Coronary artery (tissue), 2 donors: Measurements from ENCODE around the gene RNF166.
"Not testable (repeated sequence)": the region's sequence is repeated elsewhere in the genome, so short reads cannot be mapped to it uniquely, and the experiment has no call there.

Source experiments
- DNase-seq: peaks from one replicate; pipeline ENCODE4 v3.0.0-alpha.2; 2017; ENCODE audit warnings: low spot score
- H3K27ac ChIP-seq, 2 donors: fragments of 200-600 bp; sonication (generic); one replicate each; pipeline ENCODE4 v1.5.1; 2016 to 2019
- H3K4me3 ChIP-seq: fragments of 200-600 bp; sonication (generic); 2 replicates; pipeline ENCODE4 v1.5.1; 2016; ENCODE audit warnings: mild to moderate bottlenecking, moderate library complexity
- CTCF ChIP-seq: fragments of 200-600 bp; sonication (generic); IDR thresholded peaks from one replicate; pipeline ENCODE4 v1.5.1; 2019; ENCODE audit warnings: antibody characterized with exemption

Gene RNF166

DNA sequence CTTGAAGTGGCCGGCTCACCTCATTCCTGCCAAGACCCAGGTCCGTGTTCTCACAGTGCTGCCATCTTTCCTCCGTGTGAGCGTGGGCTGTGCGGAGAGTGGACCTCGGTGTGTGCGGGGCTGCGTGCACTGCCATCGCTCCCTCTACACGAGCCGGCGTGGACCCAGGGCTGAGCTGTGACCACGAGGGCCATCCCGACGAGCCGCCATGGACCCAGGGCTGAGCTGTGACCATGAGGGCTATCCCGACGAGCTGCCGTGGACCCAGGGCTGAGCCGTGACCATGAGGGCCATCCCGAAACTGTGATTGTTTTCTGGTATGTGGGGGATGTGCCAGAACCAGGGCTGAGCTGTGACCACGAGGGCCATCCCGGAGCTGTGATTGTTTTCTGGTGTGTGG is 34.4 kb downstream of the RNF166 start:
- Histone ChIP-seq H3K4me3 (no peak overlapping the region), H3K27ac (no peak overlapping the region)
- no peak for DNase-seq
- no peak for TF ChIP-seq CTCF

DNA sequence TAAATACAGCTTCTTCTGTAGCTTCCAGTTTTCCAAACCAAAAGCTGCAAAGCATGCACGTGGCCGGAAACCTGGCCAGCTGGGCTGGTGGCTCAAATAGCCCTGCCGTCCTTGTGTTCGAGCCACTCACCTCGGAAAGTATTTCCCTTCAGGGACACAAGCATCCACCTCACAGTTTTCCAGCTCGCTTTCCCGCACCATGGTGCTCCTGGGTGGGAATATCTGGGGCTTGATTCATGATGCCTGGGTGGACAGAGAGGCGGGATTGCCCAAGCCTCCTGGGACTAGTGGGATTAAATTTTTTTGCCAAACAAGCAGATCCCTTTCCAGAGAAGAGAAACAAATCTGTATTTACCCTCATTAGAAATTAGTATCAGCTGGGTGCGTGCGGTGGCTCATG is 36.2 kb downstream of the RNF166 start:
- Histone ChIP-seq H3K4me3 (no peak overlapping the region), H3K27ac (no peak overlapping the region)
- no peak for TF ChIP-seq CTCF
- DNase-seq, result no peak

DNA sequence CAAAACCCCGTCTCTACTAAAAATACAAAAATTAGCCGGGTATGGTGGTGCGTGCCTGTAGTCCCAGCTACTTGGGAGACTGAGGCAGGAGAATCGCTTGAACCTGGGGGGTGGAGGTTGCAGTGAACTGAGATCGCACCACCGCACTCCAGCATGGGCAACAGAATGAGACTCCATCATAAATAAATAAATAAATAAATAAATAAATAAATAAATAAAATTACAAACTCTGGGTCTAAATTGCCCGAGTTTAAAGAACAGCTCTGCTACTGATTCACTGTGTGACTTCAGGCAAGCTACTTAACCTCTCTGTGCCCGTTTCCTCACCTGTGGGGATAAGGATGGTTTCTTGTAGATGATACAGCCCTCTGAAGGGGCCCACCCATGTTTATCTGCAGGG is 36.7 kb downstream of the RNF166 start:
- H3K27ac ChIP-seq, DNase-seq, H3K4me3 ChIP-seq: not testable (repeated sequence)

DNA sequence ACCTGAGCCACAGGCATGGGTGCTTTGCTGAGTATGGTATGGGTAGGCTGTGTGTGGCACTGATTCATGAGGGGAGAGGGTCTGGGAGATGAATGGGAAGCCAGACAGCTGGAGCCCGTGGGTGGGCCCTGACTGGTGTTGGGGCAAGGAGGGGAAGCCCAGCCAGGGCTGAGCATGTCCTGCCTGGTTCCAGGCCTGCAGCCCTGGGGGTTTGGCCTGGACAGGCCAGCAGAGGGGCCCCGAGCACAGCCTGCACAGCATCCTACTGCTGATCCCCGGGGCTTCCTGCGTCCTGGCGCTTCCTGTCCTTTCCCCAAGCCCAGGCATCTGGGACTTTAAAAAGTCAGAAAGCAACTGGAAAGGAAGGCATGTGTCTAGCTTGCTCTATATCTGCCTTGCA is 38.7 kb downstream of the RNF166 start:
- DNase-seq, result no peak
- no peak overlapping the region for H3K4me3 ChIP-seq
- no peak overlapping the region for H3K27ac ChIP-seq
- TF ChIP-seq CTCF, result no peak

GRCh38 chr16:88665570-88665969 is 40.6 kb downstream of the RNF166 start:
- no peak for TF ChIP-seq CTCF
- no peak overlapping the region for H3K4me3 ChIP-seq
- DNase-seq, result no peak
- no peak overlapping the region for H3K27ac ChIP-seq

DNA sequence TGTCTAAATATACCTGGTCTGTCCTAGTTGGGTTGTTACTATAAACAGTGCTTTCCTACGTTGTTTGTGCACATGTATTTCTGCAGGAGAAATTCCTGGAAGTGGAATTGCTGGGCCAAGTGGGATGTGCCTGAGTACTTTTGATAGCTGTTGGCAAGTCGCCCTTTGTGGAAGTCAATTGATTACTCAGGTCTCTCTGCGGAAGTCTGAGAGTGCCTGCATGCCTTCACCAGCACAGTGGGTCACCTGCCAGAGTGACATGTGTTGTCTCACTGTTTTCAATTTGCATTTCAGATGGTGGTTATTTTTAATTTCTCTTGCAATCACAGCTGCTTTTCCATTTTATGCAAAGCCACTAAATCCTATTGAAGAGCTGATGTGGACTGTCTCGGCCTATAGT is 41.1 kb downstream of the RNF166 start:
- no peak overlapping the region for H3K27ac ChIP-seq
- TF ChIP-seq CTCF, result no peak
- H3K4me3 ChIP-seq, result no peak overlapping the region
- DNase-seq, result no peak

GRCh38 chr16:88662843-88663606 is 43.2 kb downstream of the RNF166 start, which contains the start of gene MVD:
TSS of gene MVD (minus strand) at chr16:88663091. CDS start at chr16:88663080, 11 bp downstream.
- peak; percentile 98 for DNase-seq
- Histone ChIP-seq H3K4me3 (peak within 1 kb of the TSS; percentile 96), H3K27ac (peak within 1 kb of the TSS; percentile 73 to 89)
- TF ChIP-seq CTCF, result no peak
